Measurements from ENCODE around the gene EIF3F. TPM values are rescaled to one million over a fixed set of nuclear protein-coding genes. Genes with fewer than 3 reads are reported as not detected.

EIF3F gene
- total and polyA plus RNA-seq, 10 of the 15 experiments (the other 5 are each of a cell fraction or from before 2014, with no cell fraction given) = 81.3 to 461 (median 213) TPM

- TF ChIP-seq USF1 (IDR thresholded peaks at IDR 0.05; ENCODE audit: borderline replicate concordance, extremely low read length, insufficient read depth, low read depth, low read length) (no peak), MTA3 (IDR thresholded peaks at IDR 0.05; ENCODE audit: borderline replicate concordance, low read length) (no peak), FOXM1 (IDR thresholded peaks at IDR 0.05; ENCODE audit: low read depth, low read length) (no peak), CBFB (IDR thresholded peaks at IDR 0.05; ENCODE audit: low read depth) (no peak), ASH2L (IDR thresholded peaks at IDR 0.05; ENCODE audit: borderline replicate concordance, low read depth) (no peak)
Observed at GRCh38 chr11:8002676-8003075, 15.5 kb downstream of the EIF3F start (continued).

GRCh38 chr11:8003187-8003586 lies 16.1 kb downstream of the EIF3F start:
- WGBS (ENCODE audit: insufficient coverage, insufficient replicate concordance, low lambda C conversion rate, missing lambda C conversion rate) = 52% methylated on average over 7 of the region's 7 CpGs
- in situ Hi-C loops (cut with MboI) (no loop called here), intact Hi-C loops (cut with micrococcal nuclease; ENCODE audit: unreplicated experiment) (no loop called here)
- Histone ChIP-seq H3K9ac (ENCODE audit: control insufficient read depth, insufficient read depth, low read length) (no peak overlapping the region), H3K27me3 (replicated peaks in 1 of 2; ENCODE audit: control insufficient read depth in 2 of 2, insufficient read depth in 2 of 2, low read length in 1 of 2) (no peaks in the 10 kb centered on the region), H3K4me3 (no peak overlapping the region), H3K36me3 (ENCODE audit: control insufficient read depth in 2 of 2, insufficient read depth in 2 of 2, low read length in 1 of 2) (peaks cover 3 to 5% of the 10 kb centered on the region in 2 experiments; a peak in 3 of 4 replicates), H3K79me2 (ENCODE audit: control insufficient read depth, insufficient read depth, low read length) (no peaks in the 10 kb centered on the region), H4K20me1 (ENCODE audit: control insufficient read depth, insufficient read depth) (no peaks in the 10 kb centered on the region), H3K4me2 (ENCODE audit: control insufficient read depth, insufficient read depth) (no peak overlapping the region), H3K27ac (ENCODE audit: control insufficient read depth, insufficient read depth) (no peak overlapping the region), H2AFZ (ENCODE audit: control insufficient read depth, low read depth, low read length) (no peak overlapping the region), H3K9me3 (replicated peaks; ENCODE audit: control insufficient read depth, insufficient read depth, low read length) (no peaks in the 10 kb centered on the region), H3K4me1 (ENCODE audit: control insufficient read depth, insufficient read depth, low read length) (no peaks in the 10 kb centered on the region)
- ChIA-PET RAD21 (ENCODE audit: unreplicated experiment) (interaction anchor here (1.7 kb wide), 1 partner anchor 112 kb away, joined by 3 read pairs; no protein-coding TSS in a partner anchor), SMC1A (ENCODE audit: uncharacterized antibody, unreplicated experiment) (no interaction called here), CTCF (interaction anchor here (0.9 to 6.7 kb wide), 2 partner anchors 30 to 96 kb away, joined by 3 to 94 read pairs; no protein-coding TSS in a partner anchor), POLR2A (no interaction called here)
- FAIRE-seq (no peak), DNase-seq (ENCODE audit: low read depth, low spot score) (no peak), ATAC-seq (no peak)
- no TSS peak for BruUV-seq (replicated peaks)
- TF ChIP-seq HSF1 (IDR thresholded peaks at IDR 0.05; ENCODE audit: low read depth, low read length) (no peak), BRCA1 (IDR thresholded peaks at IDR 0.05; ENCODE audit: low read depth, low read length) (no peak), SKIL (IDR thresholded peaks at IDR 0.05; ENCODE audit: low read depth, poor library complexity, severe bottlenecking) (no peak)
